D341Med (cell line): ENCODE results near the gene DNAH3.

Experiments used
- DNase-seq: peaks from one replicate; pipeline ENCODE4 v3.0.0; 2012; ENCODE audit warnings: low spot score

The DNAH3 gene

DNA sequence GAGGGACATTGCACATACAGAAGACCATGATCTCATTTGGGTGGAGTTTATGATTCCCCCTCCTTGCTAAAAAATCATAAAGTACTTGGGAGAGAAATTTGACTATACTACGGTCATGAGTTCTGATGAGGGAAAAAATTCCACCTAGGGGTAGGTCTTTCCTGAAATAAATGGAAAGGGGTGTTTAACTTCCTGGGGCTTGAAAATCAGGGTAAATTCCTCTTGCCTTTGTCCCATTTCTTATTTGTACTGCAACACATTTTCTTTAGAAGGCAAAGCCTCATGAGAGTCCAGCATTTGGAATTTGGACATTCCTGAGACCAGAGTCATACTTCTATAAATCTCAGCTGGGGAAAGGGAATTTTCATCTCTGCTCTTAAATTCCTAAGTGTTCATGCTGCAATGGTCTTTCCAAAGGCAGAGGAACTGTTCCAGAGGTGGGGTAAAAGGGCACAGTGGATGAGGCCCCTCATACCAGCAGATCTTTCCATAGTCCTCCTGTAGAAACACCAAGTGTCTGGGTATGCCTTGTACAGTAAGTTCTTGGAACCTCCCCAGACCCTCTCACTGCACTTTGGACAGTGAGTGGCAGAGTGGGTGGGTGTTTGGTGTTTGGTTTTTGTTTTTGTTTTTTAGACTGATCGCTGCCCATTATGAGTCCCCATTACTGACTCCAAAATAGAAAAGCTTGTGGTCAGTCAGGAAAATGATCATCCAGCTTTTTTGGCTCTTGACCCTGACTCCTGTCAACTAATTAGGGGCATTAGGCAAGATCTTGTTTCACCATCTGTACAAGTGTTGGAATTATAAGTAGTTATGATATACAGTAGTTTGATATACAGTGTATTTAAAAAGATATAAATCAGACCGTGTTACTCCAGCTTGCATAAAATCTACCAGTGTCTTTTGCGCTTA lies 244.0 kb downstream of the DNAH3 start:
- DNase-seq: no peak

DNA sequence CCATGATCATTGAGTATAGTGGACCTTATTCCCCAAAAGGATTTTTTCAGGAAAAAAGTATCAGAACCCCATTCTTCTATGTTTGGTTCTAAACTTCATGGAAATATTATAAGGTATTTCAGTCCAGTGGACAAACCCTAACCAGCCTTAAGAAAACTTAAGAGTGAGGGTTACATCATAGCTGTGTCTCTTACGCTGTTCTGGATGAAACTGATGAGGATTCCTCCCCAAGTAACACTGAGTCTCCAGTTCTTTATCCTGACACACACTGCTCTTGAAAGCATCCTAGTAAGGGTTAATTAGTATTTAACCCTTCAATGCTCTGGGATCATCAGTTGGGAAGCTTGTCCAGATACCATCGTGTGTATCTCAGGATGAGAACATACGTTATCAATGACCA lies 245.1 kb downstream of the DNAH3 start:
- no peak for DNase-seq

DNA sequence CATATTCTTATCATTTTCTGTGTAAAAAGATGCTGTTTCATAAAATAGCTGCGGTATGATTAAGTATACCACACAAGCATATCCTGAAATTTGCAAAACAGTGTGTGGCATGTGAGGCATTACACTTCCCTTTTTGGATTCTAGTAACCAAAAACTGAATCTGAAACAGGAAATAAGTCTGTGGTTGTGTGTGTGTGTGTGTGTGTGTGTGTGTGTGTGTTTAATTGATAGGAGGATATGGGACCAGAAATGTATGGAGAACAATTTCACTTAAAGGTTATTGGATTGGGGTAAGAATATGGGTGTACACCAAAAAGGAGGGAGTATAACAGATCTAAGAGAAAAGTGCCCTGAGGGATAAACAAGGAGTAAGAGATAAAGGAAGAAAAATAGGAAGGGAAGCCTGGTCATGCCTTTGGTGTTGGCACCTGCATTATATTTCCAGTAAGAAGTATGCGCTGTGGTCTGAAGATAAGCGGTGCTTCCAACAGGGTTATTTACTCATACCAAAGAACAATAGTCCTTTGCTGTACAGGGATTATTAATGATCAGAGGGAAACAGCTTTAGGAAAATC lies 246.1 kb downstream of the DNAH3 start:
- DNase-seq: no peak

DNA sequence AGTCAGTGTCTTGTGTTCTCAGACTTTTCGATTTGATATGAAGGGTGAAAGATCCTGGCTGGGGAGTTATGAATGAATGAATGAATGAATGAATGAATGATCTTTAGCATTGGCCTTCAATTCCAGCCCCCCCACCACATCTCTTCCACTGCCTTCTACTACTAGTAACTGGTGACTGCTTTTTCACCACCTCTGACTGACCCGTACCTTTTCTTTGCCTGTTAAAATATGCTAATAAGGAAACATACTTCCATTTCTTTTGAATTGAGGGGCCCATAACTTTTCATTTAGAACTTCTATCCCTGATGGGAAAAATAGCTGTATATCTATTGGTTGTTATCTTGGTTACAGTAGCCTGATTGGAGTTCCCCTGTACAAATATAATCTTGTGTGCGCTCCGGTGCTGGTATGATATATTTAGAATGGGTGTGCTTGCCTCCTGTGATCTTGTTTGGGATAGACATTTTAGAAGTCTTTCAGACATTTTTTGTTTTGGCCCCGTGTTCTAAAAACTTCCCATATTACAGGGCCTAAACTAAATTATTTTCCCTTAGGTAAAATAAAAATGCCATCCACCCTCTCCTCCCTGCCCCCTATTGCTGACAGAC lies 246.6 kb downstream of the DNAH3 start:
- DNase-seq: no peak

DNA sequence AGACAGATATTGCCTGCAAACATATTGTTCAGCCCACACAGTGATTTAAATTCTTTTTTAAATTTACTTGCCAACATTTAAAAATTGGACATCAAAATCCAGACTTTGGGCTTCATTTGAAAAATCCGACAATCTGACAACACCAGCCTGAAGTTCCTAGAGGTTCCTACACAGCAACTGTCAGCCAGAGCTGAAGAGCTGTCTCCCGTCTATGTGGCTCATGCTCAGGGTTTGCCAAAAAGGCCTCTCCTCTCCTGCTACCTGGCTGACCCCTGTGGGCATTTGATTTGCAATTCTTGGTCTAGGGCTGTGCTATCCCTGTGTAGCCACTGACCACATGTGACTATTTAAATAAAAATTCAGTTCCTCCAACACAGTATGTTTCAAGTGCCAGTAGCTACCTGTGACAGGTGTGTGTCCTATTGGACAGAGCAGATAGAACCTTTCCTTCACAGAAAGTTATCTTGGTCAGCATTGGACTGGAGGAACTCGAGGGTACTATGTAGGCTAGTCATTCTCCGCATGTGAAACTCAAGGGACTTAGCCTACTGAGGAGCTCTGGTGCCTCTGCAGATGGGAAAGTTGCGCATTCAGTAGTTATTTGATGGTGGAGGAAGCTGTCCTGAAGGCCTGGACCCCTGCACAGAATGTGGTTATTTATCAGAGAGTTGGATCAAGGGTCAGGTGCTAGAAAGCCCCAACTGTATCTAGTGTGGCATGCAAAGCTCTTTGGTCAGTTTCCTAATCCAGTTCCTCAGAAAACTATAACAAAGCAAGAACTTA lies 247.3 kb downstream of the DNAH3 start:
- no peak for DNase-seq

DNA sequence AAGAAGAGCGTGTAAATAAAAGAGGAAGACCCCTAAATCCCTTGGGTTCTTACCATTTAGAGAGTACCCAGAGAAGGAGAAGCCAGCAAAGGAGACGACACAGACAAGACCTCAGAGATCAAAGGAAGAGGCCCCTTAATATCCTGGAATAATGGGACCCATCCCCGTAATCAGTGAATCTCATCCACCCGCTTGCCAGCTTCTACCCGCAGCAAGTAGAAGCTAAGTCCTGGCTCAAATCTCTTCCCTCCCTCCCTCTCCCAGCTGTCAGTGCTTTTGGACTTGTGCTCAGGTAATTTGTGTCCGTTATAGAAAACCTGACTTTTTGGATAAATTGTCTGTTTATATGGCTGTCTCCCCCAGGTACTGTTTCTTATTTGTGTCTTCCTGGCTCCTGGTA lies 248.2 kb downstream of the DNAH3 start:
- DNase-seq: peak; percentile 52

DNA sequence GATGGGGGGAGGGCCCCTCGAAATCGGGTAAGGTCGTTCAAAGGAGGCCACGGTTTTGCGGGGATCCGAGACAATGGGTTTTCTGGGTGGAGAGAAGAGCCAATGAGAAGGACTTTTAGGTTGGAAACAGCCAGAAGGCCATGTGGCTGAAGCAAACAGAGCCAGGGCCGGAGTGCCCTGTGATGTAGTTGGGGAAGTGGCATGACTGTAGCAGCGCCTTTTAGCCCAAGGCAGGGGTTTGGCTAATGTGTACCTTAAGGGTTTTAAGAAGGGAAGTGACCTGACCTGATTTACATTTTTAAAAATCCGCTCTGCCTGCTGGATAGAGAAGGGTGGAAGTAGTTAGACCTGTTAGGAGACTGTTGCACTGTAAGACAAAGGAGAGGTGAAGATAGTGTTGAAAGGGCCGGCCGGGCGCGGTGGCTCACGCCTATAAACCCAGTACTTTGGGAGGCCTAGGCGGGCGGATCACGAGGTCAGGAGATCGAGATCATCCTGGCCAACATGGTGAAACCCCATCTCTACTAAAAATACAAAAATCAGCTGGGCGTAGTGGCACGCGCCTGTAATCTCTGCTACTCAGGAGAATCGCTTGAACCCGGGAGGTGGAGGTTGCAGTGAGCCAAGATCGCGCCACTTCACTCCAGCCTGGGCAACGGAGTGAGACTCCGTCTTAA lies 249.1 kb downstream of the DNAH3 start:
- DNase-seq: peak; percentile 33

DNA sequence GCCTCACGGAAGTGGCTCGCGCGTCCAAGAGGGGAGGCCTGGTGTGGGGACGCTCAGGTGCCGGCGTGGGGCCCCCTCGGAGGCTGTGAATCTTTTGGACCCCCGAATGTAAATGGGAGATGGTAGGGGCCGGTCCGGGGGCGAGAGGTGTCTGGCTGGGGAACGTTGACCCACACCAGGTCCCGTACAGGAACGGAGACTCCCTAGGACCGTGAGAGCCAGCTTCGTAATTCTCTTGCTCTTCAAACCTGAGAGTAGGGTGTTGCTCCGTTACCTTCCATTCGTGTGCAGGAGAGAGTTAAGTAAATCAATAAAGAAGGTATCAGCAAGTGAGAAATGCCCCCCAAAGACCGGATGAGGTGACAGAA lies 249.6 kb downstream of the DNAH3 start:
- no peak for DNase-seq

DNA sequence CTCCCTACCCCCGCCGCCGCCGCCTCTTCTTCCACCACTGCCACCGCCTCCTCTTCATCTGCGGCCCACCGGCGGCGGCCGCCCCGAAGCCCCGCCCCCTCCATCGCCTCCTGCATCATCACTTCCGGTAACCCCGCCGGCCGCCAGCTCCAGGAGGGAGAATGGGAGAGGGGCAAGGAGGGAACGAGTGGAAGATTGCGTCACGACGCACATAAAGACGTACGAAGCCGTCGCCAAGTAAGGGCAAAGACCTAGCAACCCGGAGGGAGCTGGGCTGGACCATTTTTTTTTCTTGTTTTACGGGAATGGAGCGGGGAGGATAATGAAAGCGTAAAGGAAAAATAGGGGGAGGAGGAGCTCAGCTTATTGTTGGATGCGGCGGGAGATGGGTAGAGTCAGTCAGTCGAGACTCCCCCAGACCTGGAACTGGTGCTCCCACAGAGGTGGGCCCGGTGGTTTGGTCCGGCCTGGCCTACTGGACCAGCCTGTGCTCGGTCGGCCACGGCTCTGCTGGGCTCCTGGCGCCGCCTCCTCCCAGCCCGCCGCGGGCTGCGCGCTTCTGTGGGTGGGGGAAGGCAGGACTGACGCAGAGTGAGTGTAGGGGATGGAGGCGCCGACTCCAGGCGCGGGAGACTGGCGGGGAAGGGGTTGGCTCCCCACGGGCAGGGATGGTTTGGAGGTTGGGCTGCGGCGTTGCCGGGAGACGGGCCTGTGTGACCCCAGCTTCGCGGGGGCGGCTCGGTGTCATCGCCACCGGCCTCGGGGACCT lies 250.2 kb downstream of the DNAH3 start, which contains the start of the genes DCUN1D3 and LYRM1:
Gene DCUN1D3, minus strand, starts transcription at position 60 of the 769 bp plus-strand sequence. CDS start 37,820 bp downstream, outside the sequence.
Gene LYRM1, plus strand, starts transcription at position 473 of the 769 bp plus-strand sequence. CDS start 14,785 bp downstream, outside the sequence.
- peak; percentile 94 for DNase-seq

DNA sequence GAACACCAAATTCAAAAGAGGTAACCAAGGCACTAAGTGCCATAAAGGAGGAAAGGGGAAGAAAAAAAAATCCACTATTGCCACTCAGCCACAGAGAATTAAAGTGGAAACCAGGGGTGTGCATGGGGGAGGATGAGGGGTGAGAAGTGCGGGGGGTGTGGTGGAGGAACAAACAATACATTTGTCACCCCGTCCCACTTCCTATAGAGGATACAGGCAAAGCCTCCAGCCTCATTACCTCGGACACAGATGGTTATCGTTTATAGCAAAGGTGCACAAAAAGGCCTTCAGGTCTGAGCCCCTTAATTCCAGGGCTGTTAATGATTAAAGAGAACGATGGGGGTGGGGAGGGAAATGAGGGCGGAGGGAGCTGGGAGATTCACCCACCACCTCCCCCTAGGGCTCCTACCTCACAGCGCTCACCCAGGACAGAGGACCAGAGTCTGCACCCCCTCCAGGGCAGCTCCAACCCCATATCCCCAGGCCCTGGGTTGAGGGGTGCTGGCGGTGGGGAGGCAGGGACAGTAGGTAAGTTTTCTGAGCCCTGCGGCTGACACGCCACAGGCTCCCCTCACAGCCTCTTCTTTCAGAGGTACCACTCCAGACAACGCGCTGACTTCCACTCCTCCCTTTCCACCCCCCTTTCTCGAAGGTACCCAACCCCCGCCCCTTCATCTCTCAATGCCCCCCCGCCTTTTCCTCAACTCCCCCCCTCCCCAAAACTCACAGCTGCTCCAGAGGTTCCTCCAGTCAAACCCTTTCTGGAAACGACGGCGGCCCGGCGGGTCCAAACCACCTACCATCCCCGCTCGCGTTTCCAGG lies 251.0 kb downstream of the DNAH3 start:
- DNase-seq: peak; percentile 60

DNA sequence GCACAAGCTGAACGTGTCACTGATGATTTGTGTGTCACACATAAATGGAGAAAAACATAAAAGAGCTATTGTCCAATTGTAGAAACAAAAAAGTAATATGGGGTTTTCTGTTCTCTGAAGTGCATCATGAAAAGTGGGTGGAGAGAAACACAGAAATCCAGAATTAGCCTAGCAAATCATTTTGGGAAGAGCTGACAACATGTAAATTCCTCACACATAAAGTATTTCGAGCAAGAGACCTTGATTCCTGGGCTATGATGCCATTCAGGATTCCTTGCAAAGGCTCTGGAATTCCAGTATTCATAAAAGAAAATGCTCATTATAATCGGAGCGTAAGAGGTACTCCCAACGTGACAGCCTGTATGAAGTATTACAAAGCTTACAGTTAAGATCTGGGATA lies 251.6 kb downstream of the DNAH3 start:
- no peak for DNase-seq

DNA sequence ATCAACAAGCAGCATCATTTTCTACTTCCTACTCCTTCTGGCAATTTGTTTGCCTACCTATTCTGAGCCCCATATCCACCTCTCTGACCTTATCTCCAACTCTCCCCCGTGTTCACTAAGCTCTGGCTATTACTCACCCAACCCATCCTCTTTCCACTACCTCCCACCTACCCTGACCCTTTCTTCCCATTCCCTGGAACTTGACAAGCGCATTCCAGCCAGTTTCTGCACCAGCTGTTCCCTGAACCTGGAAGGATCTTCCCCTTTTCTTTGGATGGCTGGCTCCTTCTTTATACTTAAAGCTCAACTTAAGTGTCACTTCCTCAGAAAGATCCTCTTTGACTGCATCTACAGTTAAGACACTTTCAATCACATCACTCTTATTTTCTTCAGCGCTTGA lies 252.7 kb downstream of the DNAH3 start:
- no peak for DNase-seq

DNA sequence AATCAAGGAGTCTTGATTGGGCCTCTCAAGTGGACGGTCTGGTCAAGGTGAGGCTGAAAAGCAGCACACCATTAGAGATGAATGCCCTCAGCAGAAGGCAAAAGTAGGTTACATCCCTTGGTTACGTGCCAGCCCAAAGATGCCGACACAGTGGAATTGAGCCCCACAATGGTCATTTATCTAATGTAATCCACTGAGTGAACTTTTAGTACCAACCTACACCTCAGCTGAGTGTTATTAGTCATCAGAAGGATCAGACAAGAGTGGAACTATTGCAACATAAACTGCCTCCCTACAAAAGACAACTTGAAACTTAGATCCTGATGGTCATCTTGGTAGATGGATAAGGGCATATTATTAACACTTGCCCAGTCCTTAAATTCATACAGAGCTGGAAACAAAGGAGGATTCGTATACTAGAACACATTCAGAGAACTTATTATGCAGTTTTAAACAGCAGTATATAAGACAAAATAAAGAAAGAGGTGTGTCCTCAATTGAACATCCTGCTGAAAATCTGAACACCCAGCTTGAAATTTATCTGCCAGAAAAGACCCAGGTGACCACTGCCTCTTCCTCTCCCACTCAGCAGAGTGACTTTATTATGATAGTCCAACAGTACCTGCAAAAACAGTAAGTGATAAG lies 253.3 kb downstream of the DNAH3 start:
- DNase-seq: no peak

DNA sequence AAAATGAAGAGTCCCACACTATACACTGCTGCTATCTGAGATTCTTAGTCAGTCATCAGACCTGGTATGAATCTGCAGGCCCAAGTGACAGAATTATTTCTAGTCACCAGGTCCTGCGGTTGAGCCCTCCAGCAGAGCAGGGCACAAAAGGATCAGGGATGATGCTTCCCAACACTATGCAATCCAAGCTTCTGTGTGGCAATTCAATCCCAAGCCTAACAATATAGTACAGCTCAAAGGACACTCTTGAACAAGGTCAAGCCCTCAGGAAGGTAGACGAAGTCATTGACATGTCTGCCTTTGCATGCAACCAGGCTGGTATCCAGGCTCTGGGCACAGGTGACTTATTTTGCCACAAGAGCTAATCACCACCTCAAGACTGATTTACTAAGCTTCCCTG lies 256.3 kb downstream of the DNAH3 start:
- no peak for DNase-seq

DNA sequence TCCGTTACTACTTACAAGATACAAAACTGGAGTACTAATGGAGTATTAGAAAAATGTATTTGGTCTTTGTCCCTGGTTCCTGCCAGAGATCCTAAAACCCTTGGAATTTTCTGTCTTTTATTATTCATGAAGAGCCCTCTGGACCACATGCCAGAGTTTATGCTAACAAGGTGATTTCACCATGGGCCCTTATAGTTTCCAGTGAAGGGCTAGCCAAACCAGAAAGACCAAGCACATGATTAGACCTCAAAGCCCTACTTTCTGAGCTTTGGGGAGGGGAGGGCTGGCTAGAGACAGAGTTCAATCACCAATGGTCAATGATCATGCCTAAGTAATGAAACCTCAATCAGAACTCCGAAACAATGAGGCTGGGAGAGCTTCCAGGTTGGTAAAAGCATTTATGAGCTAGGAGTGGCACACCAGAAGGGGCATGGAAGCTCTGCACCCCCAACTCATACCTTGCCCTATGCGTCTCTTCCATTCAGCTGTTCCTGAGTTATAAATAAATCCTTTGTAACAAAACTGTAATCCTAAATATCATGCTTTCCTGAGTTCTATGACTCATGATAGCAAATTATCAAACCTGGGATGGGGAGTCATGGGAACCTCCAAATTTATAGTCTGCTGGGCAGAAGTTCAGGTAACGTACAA lies 260.9 kb downstream of the DNAH3 start:
- no peak for DNase-seq

DNA sequence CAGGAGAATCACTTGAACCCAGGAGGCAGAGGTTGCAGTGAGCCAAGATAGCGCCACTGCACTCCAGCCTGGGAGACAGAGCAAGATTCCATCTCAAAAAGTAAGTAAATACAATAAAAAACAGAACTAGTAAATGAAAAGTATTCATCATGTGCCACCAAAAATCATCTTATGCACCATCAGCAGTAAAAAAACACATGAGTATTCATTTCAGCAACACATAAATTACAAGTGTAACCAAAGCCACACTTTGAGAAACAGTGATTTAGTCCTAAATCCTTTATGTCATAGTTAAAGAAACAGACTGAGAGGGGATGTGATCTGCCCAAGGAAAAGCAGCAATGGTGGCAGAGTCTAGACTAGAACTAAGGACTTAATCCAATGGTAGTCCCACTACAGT lies 263.4 kb downstream of the DNAH3 start:
- DNase-seq: no peak

DNA sequence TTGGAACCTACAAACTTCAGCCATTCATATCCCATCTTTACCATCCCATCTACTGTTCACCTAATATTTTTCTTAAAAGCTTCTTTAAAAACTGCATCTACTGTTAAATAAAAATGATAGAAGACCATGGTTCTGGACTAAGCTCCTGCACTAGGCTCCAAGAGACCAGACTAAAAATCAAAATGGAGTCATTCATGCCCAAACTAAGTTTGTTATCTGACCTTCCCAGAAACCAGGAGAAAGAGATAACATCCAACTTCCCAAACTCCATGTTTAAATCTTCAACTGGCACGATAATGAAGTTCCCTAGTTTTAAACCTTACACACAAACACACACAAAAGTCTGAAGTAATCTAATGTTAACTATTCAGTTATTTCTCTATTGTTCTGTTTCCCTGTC lies 264.3 kb downstream of the DNAH3 start:
- no peak for DNase-seq

DNA sequence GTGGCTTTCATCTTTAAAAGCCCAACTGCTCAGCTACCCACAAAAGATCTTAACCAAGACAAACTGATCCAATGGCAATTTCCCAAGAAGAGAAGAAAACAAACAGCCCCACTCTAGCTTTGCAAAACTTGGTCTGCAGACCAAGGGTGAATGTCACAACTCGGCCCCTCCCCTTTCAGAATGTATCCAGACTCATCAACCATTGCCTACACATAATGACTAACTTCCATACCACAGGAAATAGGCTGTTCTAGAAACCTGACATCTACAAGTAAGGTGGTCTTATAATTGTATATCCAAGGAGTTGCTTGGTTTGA lies 266.4 kb downstream of the DNAH3 start:
- no peak for DNase-seq

DNA sequence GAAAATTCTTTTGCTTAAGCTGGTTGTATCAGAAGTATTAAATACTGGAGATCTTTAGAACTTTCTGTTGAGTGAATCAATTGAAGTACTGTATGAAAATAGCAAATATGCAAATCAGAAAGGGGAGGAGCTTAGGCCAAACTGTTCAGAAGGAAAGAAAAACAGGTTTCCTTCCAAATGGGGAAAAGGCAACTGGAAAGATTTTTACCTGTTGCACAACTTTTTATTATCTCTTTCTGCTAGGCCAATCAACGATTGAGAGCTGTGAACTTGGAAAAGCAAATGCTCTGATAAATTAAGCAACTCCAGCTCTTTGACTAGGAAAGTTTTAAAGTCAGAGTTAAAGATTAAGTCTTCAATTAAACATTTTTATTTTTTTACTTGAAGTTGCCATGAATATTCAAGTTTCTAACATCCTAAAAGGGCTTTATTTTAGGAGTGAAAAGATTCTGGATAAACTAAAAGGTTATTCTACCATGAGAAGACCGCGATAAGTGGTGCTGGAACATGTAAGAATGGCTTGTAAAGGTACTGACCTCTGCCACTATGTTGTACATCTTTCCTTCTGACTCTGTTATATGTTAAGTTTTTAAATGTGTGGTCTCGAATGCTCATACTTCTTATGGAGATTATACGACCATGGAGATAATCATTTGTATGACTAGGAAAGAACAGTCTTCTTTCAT lies 266.9 kb downstream of the DNAH3 start:
- DNase-seq: no peak
